ENCODE results near the gene APMAP. TPM values are rescaled to one million over a fixed set of nuclear protein-coding genes. Genes with fewer than 3 reads are reported as not detected.

The APMAP gene
- total RNA-seq, 2 donors from 2014 or later, result 38.4 to 44.0 TPM

GRCh38 chr20:24991897-24992486, 559 bp downstream of the APMAP start:
- Histone ChIP-seq H3K4me3 (peak overlapping the region; percentile 77), H3K4me1 (ENCODE audit: control insufficient read depth in 1 of 2, low read depth in 2 of 2) (peaks cover 12 to 35% of the 10 kb centered on the region in 2 donors), H3K27ac (peak overlapping the region; percentile 96 to 97), H3K9me3 (no peaks in the 10 kb centered on the region), H3K27me3 (replicated peaks; ENCODE audit: insufficient read depth) (no peaks in the 10 kb centered on the region), H3K36me3 (no peaks in the 10 kb centered on the region)
- DNase-seq (ENCODE audit: low spot score) (no peak), ATAC-seq (ENCODE audit: insufficient number of reproducible peaks, low FRiP score, low read depth) (no peak)
- no peak for TF ChIP-seq CTCF (IDR thresholded peaks at IDR 0.05)

- ATAC-seq (ENCODE audit: insufficient number of reproducible peaks, low FRiP score, low read depth), result no peak
- Histone ChIP-seq H3K27me3 (replicated peaks; ENCODE audit: insufficient read depth) (no peaks in the 10 kb centered on the region), H3K27ac (no peak overlapping the region), H3K4me1 (ENCODE audit: control insufficient read depth in 1 of 2, low read depth in 2 of 2) (peaks cover 12 to 35% of the 10 kb centered on the region in 2 donors), H3K9me3 (no peaks in the 10 kb centered on the region), H3K36me3 (no peaks in the 10 kb centered on the region), H3K4me3 (peak overlapping the region; percentile 77)
- TF ChIP-seq CTCF (IDR thresholded peaks at IDR 0.05), result no peak
- no peak for DNase-seq (ENCODE audit: low spot score)
Observed at GRCh38 chr20:24990810-24991252, 1.7 kb downstream of the APMAP start.

GRCh38 chr20:24989162-24989561, 3.4 kb downstream of the APMAP start:
- no peaks in the 10 kb centered on the region for H3K9me3 ChIP-seq
- H3K4me1 ChIP-seq (ENCODE audit: control insufficient read depth in 1 of 2, low read depth in 2 of 2), result peaks cover 11 to 24% of the 10 kb centered on the region in 2 donors
- TF ChIP-seq CTCF (IDR thresholded peaks at IDR 0.05), result no peak
- H3K27me3 ChIP-seq (replicated peaks; ENCODE audit: insufficient read depth), result no peaks in the 10 kb centered on the region
- no peak overlapping the region for H3K4me3 ChIP-seq
- H3K27ac ChIP-seq, result no peak overlapping the region
- no peak for DNase-seq (ENCODE audit: low spot score)
- ATAC-seq (ENCODE audit: insufficient number of reproducible peaks, low FRiP score, low read depth), result no peak
- no peaks in the 10 kb centered on the region for H3K36me3 ChIP-seq

- Histone ChIP-seq H3K27me3 (replicated peaks; ENCODE audit: insufficient read depth) (no peaks in the 10 kb centered on the region), H3K36me3 (no peaks in the 10 kb centered on the region), H3K27ac (no peak overlapping the region), H3K4me1 (ENCODE audit: control insufficient read depth in 1 of 2, low read depth in 2 of 2) (peaks cover 8 to 16% of the 10 kb centered on the region in 2 donors), H3K4me3 (no peak overlapping the region), H3K9me3 (no peaks in the 10 kb centered on the region)
- TF ChIP-seq CTCF (IDR thresholded peaks at IDR 0.05), result no peak
- no peak for DNase-seq (ENCODE audit: low spot score)
- no peak for ATAC-seq (ENCODE audit: insufficient number of reproducible peaks, low FRiP score, low read depth)
Observed at GRCh38 chr20:24987873-24988835, 4.4 kb downstream of the APMAP start.

DNA sequence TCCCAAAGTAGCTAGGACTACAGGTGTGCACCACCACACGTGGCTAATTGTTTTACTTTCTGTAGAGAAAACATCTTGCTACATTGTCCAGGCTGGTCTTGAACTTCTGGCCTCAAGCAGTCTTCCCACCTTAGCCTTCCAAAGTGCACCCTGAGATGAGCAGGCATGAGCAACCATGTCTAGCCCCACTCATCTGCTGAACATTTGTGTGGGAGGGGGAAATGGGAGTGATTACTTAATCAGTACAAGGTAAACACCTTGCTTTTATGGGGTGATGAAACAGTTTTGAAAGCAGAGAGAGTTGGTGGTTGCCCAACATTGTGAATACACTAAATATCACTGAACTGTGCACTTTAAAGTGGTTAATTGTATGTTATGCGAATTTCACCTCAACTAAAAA, 5.3 kb downstream of the APMAP start:
- no peak overlapping the region for H3K4me3 ChIP-seq
- ATAC-seq (ENCODE audit: insufficient number of reproducible peaks, low FRiP score, low read depth) (no peak), DNase-seq (ENCODE audit: low spot score) (no peak)
- no peaks in the 10 kb centered on the region for H3K36me3 ChIP-seq
- no peaks in the 10 kb centered on the region for H3K27me3 ChIP-seq (replicated peaks; ENCODE audit: insufficient read depth)
- no peak overlapping the region for H3K27ac ChIP-seq
- H3K4me1 ChIP-seq (ENCODE audit: control insufficient read depth in 1 of 2, low read depth in 2 of 2), result peaks cover 8 to 15% of the 10 kb centered on the region in 2 donors
- H3K9me3 ChIP-seq, result no peaks in the 10 kb centered on the region
- TF ChIP-seq CTCF (IDR thresholded peaks at IDR 0.05), result no peak
